Esophagus muscularis mucosa (tissue), 4 donors: ENCODE data around the gene NEXMIF.

ENCODE experiments used
- CTCF ChIP-seq, 3 experiments: fragments of 200-600 bp in 2 of 3; fragments of 450-650 bp in 1 of 3; sonication (generic) in 2 of 3; IDR thresholded peaks; one replicate each; pipeline ENCODE4 v1.5.1; 2017 to 2019; ENCODE audit warnings: antibody characterized with exemption in 3 of 3, mild to moderate bottlenecking in 2 of 3, moderate library complexity in 1 of 3
- EP300 ChIP-seq: sonication (generic); formaldehyde crosslinking; IDR thresholded peaks from one replicate; pipeline ENCODE4 v1.6.1; 2017; ENCODE audit warnings: antibody characterized with exemption
- POLR2A ChIP-seq: fragments of 450-650 bp; IDR thresholded peaks from one replicate; pipeline ENCODE4 v1.6.1; 2017; ENCODE audit warnings: antibody characterized with exemption, moderate library complexity, mild to moderate bottlenecking, low read depth
- POLR2AphosphoS5 ChIP-seq, 2 donors: sonication (generic); formaldehyde crosslinking; IDR thresholded peaks; one replicate each; pipeline ENCODE4 v1.6.1; 2017; ENCODE audit warnings: antibody characterized with exemption in 2 of 2

- no peak for TF ChIP-seq CTCF (IDR thresholded peaks at IDR 0.05)
- no peak for TF ChIP-seq POLR2A
- no peak for TF ChIP-seq POLR2AphosphoS5 (IDR thresholded peaks at IDR 0.05)
- TF ChIP-seq EP300, result no peak
Measured at GRCh38 chrX:74684466-74684865, 240.8 kb downstream of the NEXMIF start.
